ENCODE data around the gene RBM47. TPM values are rescaled to one million over a fixed set of nuclear protein-coding genes. Genes with fewer than 3 reads are reported as not detected.

The RBM47 gene
- total and polyA plus RNA-seq, 8 donors = 21.9 to 110 (median 28.0) TPM

- no peaks in the 10 kb centered on the region for H3K36me3 ChIP-seq
- ATAC-seq (peak; percentile 61), DNase-seq (no peak)
- peak overlapping the region in 1 of 2 donors; percentile 79 for H3K27ac ChIP-seq
- peaks cover 3 to 74% of the 10 kb centered on the region in 2 donors for H3K4me1 ChIP-seq
- no peaks in the 10 kb centered on the region for H3K9me3 ChIP-seq
- intact Hi-C loops (cut with DNase I) = no loop called here
- no peak for TF ChIP-seq CTCF (IDR thresholded peaks at IDR 0.05)
- H3K4me3 ChIP-seq = no peak overlapping the region
- no peaks in the 10 kb centered on the region for H3K27me3 ChIP-seq
Measured at GRCh38 chr4:40486534-40486933, 143.1 kb downstream of the RBM47 start.

GRCh38 chr4:40484346-40485090 is 145.1 kb downstream of the RBM47 start:
- H3K36me3 ChIP-seq = no peaks in the 10 kb centered on the region
- no peaks in the 10 kb centered on the region for H3K27me3 ChIP-seq
- H3K9me3 ChIP-seq = no peaks in the 10 kb centered on the region
- H3K4me3 ChIP-seq = no peak overlapping the region
- H3K27ac ChIP-seq = peak overlapping the region in 1 of 2 donors; percentile 37
- no peak for TF ChIP-seq CTCF (IDR thresholded peaks at IDR 0.05)
- H3K4me1 ChIP-seq = peaks cover 0 to 55% of the 10 kb centered on the region in 2 donors
- no peak for ATAC-seq
- DNase-seq = no peak
- intact Hi-C loops (cut with DNase I) = no loop called here

- intact Hi-C loops (cut with DNase I) = no loop called here
- Histone ChIP-seq H3K9me3 (no peaks in the 10 kb centered on the region), H3K36me3 (no peaks in the 10 kb centered on the region), H3K27ac (no peak overlapping the region), H3K4me3 (no peak overlapping the region), H3K27me3 (no peaks in the 10 kb centered on the region), H3K4me1 (peaks cover 0 to 41% of the 10 kb centered on the region in 2 donors)
- no peak for DNase-seq
- TF ChIP-seq CTCF (IDR thresholded peaks at IDR 0.05) = no peak
- ATAC-seq = no peak
Measured at GRCh38 chr4:40482985-40483647, 146.5 kb downstream of the RBM47 start.

GRCh38 chr4:40481977-40482376 is 147.7 kb downstream of the RBM47 start:
- Histone ChIP-seq H3K4me1 (peaks cover 0 to 30% of the 10 kb centered on the region in 2 donors), H3K27me3 (no peaks in the 10 kb centered on the region), H3K4me3 (no peak overlapping the region), H3K9me3 (no peaks in the 10 kb centered on the region), H3K27ac (no peak overlapping the region), H3K36me3 (no peaks in the 10 kb centered on the region)
- ATAC-seq = no peak
- intact Hi-C loops (cut with DNase I) = no loop called here
- no peak for DNase-seq
- TF ChIP-seq CTCF (IDR thresholded peaks at IDR 0.05) = no peak

GRCh38 chr4:40480291-40480690 is 149.4 kb downstream of the RBM47 start:
- no peak for ATAC-seq
- no peaks in the 10 kb centered on the region for H3K36me3 ChIP-seq
- H3K27me3 ChIP-seq = no peaks in the 10 kb centered on the region
- DNase-seq = no peak
- no peak overlapping the region for H3K27ac ChIP-seq
- H3K4me1 ChIP-seq = peaks cover 0 to 19% of the 10 kb centered on the region in 2 donors
- intact Hi-C loops (cut with DNase I) = no loop called here
- H3K4me3 ChIP-seq = no peak overlapping the region
- no peaks in the 10 kb centered on the region for H3K9me3 ChIP-seq
- no peak for TF ChIP-seq CTCF (IDR thresholded peaks at IDR 0.05)
